NT2/D1 (cell line): Measurements from ENCODE around the gene PCSK9.
A peak's percentile ranks its signal among the peaks of the same experiment; 100 is the strongest.

ENCODE experiments used
- DNase-seq: peaks from one replicate; pipeline ENCODE4 v3.0.0-alpha.2; 2011; ENCODE audit warnings: low read depth, low spot score
- H3K27me3 ChIP-seq: 2 replicates; pipeline ENCODE4 v1.6.0; 2011; ENCODE audit warnings: mild to moderate bottlenecking; ENCODE audit not compliant: insufficient read length, insufficient read depth
- H3K36me3 ChIP-seq: 2 replicates; pipeline ENCODE4 v1.6.1; 2011; ENCODE audit warnings: mild to moderate bottlenecking, low read length, mixed read lengths; ENCODE audit not compliant: insufficient read depth, insufficient read length
- H3K4me1 ChIP-seq: 2 replicates; pipeline ENCODE4 v1.5.1; 2011; ENCODE audit not compliant: insufficient read depth, insufficient read length
- H3K4me3 ChIP-seq: 2 replicates; pipeline ENCODE4 v1.5.1; 2011; ENCODE audit warnings: low read depth; ENCODE audit not compliant: insufficient read length
- H3K9ac ChIP-seq: 2 replicates; pipeline ENCODE4 v1.6.0; 2011; ENCODE audit warnings: low read depth; ENCODE audit not compliant: insufficient read length
- H3K9me3 ChIP-seq: 2 replicates; pipeline ENCODE4 v1.5.1; 2011; ENCODE audit warnings: mild to moderate bottlenecking, low read length; ENCODE audit not compliant: insufficient read depth
- SUZ12 ChIP-seq: IDR thresholded peaks from 2 replicates; pipeline ENCODE4 v1.6.1; 2011; ENCODE audit not compliant: insufficient read length, insufficient read depth; ENCODE audit errors: extremely low read depth
- YY1 ChIP-seq: IDR thresholded peaks from 2 replicates; pipeline ENCODE4 v1.6.1; 2011; ENCODE audit not compliant: insufficient read length, insufficient read depth
- ZNF274 ChIP-seq: IDR thresholded peaks from 2 replicates; pipeline ENCODE4 v1.6.1; 2011; ENCODE audit warnings: mild to moderate bottlenecking, low read depth, low read length

PCSK9 gene

GRCh38 chr1:55047611-55048010 is 8.3 kb downstream of the PCSK9 start:
- H3K36me3 ChIP-seq, result peaks cover 14% of the 10 kb centered on the region
- no peak overlapping the region for H3K9ac ChIP-seq
- H3K4me1 ChIP-seq, result peaks cover 8% of the 10 kb centered on the region
- TF ChIP-seq ZNF274, result no peak
- no peak for TF ChIP-seq SUZ12
- TF ChIP-seq YY1, result no peak
- H3K4me3 ChIP-seq, result no peak overlapping the region
- H3K9me3 ChIP-seq, result no peaks in the 10 kb centered on the region
- DNase-seq, result no peak
- H3K27me3 ChIP-seq, result no peaks in the 10 kb centered on the region

GRCh38 chr1:55048453-55049270 is 9.3 kb downstream of the PCSK9 start:
- no peak overlapping the region for H3K4me3 ChIP-seq
- peaks cover 14% of the 10 kb centered on the region for H3K36me3 ChIP-seq
- TF ChIP-seq ZNF274, result no peak
- TF ChIP-seq YY1, result no peak
- TF ChIP-seq SUZ12, result no peak
- no peak overlapping the region for H3K9ac ChIP-seq
- DNase-seq, result no peak
- H3K9me3 ChIP-seq, result no peaks in the 10 kb centered on the region
- H3K27me3 ChIP-seq, result no peaks in the 10 kb centered on the region
- peaks cover 6% of the 10 kb centered on the region for H3K4me1 ChIP-seq

- Histone ChIP-seq H3K27me3 (no peaks in the 10 kb centered on the region), H3K36me3 (peaks cover 13% of the 10 kb centered on the region)
- no peak for DNase-seq
These were observed 10.0 kb downstream of the PCSK9 start for GRCh38 chr1:55049271-55049913.

GRCh38 chr1:55049914-55050278 is 10.5 kb downstream of the PCSK9 start:
- peaks cover 6% of the 10 kb centered on the region for H3K4me1 ChIP-seq
- H3K9me3 ChIP-seq, result no peaks in the 10 kb centered on the region
- DNase-seq, result no peak
- H3K27me3 ChIP-seq, result no peaks in the 10 kb centered on the region
- H3K4me3 ChIP-seq, result no peak overlapping the region
- no peak overlapping the region for H3K9ac ChIP-seq
- no peak for TF ChIP-seq YY1
- TF ChIP-seq ZNF274, result no peak
- TF ChIP-seq SUZ12, result no peak
- H3K36me3 ChIP-seq, result peaks cover 10% of the 10 kb centered on the region

More at GRCh38 chr1:55049271-55049913, 10.0 kb downstream of the PCSK9 start:
- H3K9ac ChIP-seq, result peak overlapping the region; percentile 4
- H3K4me1 ChIP-seq, result peaks cover 6% of the 10 kb centered on the region
- H3K4me3 ChIP-seq, result no peak overlapping the region
- TF ChIP-seq ZNF274, result no peak
- no peak for TF ChIP-seq SUZ12
- TF ChIP-seq YY1, result no peak
- no peaks in the 10 kb centered on the region for H3K9me3 ChIP-seq

- DNase-seq, result no peak
- Histone ChIP-seq H3K27me3 (no peaks in the 10 kb centered on the region), H3K36me3 (peaks cover 10% of the 10 kb centered on the region), H3K4me3 (no peak overlapping the region), H3K9me3 (no peaks in the 10 kb centered on the region), H3K4me1 (peaks cover 6% of the 10 kb centered on the region), H3K9ac (no peak overlapping the region)
- no peak for TF ChIP-seq SUZ12
- no peak for TF ChIP-seq ZNF274
- no peak for TF ChIP-seq YY1
These were observed 10.9 kb downstream of the PCSK9 start for GRCh38 chr1:55050283-55050682.

GRCh38 chr1:55051169-55051568 is 11.8 kb downstream of the PCSK9 start:
- Histone ChIP-seq H3K9ac (no peak overlapping the region), H3K9me3 (no peaks in the 10 kb centered on the region), H3K27me3 (no peaks in the 10 kb centered on the region), H3K36me3 (peaks cover 8% of the 10 kb centered on the region), H3K4me1 (peaks cover 6% of the 10 kb centered on the region), H3K4me3 (no peak overlapping the region)
- no peak for TF ChIP-seq SUZ12
- no peak for TF ChIP-seq ZNF274
- TF ChIP-seq YY1, result no peak
- no peak for DNase-seq

- no peak for DNase-seq
- Histone ChIP-seq H3K9ac (no peak overlapping the region), H3K27me3 (no peaks in the 10 kb centered on the region), H3K4me1 (peaks cover 6% of the 10 kb centered on the region), H3K4me3 (no peak overlapping the region), H3K36me3 (peaks cover 10% of the 10 kb centered on the region), H3K9me3 (no peaks in the 10 kb centered on the region)
- TF ChIP-seq SUZ12 (no peak), ZNF274 (no peak), YY1 (no peak)
These were observed 12.3 kb downstream of the PCSK9 start for GRCh38 chr1:55051621-55052020.
